Epithelial cell of proximal tubule (primary cell): Measurements from ENCODE around the gene KIAA1958. TPM values are rescaled to one million over a fixed set of nuclear protein-coding genes. Genes with fewer than 3 reads are reported as not detected.

Source experiments
- DNase-seq: peaks from one replicate; pipeline ENCODE4 v3.0.0-alpha.2; 2011; ENCODE audit warnings: low read depth
- H3K4me3 ChIP-seq: 2 replicates; pipeline ENCODE4 v1.5.1; 2011; ENCODE audit warnings: low read depth, mild to moderate bottlenecking, low read length
- total RNA-seq: library from RNA; depleted of rRNA; stranded (reverse); fragments of >200 nt; gene quantifications from 2 replicates; pipeline ENCODE4 v1.2.3, GENCODE V29; 2015
- TF ChIP-seq, protein P1 (sequence below): conservative IDR thresholded peaks from 2 replicates; pipeline ENCODE4 v1.5.1; 2012; ENCODE audit warnings: low read depth, mild to moderate bottlenecking, low read length

Gene KIAA1958, protein sequence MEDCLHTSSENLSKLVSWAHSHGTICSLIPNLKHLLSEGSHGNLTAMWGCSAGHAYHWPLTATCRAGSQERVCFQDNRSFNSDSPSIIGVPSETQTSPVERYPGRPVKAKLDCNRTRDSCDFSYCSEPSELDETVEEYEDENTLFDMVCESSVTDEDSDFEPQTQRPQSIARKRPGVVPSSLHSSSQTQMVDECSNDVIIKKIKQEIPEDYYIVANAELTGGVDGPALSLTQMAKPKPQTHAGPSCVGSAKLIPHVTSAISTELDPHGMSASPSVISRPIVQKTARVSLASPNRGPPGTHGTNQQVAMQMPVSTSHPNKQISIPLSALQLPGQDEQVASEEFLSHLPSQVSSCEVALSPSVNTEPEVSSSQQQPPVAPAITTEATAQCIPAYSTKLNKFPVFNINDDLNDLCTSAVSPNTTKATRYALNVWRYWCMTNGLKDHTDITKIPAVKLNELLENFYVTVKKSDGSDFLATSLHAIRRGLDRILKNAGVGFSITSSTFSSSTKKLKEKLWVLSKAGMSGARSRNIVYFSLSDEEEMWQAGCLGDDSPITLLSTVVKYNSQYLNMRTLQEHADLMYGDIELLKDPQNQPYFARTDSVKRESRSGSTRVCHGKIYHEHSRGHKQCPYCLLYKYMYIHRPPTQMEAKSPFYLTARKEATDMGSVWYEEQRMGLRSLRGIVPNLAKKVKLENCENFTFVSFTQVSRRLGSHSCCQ
- 3.4 and 4.3 TPM in 2 replicates for total RNA-seq

DNA sequence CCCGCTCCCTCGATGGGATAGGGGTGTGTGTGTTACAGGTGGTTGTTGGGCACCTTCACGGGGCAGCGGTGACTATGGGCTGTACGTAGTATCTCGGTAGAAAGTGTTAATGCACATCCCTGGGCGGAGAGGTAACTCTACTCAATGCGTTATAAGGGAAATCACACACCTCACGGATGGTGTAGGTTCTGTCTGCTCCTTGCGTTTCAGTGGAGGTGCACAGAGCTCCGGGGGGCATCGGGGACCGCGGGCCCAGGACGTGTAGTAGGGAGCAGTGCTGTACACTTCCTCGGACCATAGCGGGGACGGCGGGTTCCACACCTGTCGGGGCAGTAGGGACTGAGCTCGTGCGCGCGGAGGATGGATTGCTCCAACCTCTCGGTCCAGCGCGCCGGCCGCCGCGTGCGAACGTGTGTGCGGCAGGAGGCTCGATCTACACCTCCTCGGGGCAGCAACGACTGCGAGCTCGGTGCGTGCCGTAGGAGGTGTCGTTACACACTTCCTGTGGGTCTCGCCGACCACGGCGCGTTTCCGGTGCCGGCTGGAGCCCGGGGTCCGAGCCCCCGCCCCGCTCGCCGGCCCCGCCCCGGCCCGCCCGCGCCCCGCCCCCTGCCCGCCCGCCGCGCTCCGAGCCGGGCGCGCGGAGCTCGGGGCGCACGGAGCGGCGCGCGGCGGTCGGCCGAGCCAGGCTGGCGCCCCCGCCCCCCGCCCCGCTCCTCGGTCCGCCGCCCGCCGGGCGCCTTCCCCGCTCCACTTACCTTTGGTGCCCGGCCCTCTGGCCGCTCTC lies at the start of gene KIAA1958:
KIAA1958 (plus strand) TSS at position 607 of the 787 bp plus-strand sequence. CDS start 87,254 bp downstream, outside the sequence.
- H3K4me3 ChIP-seq = peak within 1 kb of the TSS; percentile 95
- TF ChIP-seq, protein P1, sequence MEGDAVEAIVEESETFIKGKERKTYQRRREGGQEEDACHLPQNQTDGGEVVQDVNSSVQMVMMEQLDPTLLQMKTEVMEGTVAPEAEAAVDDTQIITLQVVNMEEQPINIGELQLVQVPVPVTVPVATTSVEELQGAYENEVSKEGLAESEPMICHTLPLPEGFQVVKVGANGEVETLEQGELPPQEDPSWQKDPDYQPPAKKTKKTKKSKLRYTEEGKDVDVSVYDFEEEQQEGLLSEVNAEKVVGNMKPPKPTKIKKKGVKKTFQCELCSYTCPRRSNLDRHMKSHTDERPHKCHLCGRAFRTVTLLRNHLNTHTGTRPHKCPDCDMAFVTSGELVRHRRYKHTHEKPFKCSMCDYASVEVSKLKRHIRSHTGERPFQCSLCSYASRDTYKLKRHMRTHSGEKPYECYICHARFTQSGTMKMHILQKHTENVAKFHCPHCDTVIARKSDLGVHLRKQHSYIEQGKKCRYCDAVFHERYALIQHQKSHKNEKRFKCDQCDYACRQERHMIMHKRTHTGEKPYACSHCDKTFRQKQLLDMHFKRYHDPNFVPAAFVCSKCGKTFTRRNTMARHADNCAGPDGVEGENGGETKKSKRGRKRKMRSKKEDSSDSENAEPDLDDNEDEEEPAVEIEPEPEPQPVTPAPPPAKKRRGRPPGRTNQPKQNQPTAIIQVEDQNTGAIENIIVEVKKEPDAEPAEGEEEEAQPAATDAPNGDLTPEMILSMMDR = no peak
- DNase-seq = no peak

DNA sequence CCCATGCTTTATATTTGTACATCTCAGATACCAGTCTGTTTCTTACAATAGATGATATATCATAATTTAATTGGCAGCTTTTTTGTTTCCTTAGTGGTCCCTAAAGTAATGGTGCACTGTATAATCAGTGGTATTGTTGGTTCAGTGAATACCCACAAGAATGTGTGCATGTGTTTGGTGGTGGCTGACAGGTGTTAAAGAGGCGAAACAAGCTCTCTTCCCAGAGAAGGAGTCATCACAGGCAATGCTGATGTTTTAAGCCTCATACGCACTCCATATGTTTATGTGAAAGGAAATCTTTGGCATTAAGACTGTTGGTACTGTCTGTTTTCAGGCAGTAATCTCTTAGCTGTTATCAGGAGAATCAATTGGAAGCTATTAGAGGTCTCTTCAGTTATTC lies 49.2 kb upstream of the KIAA1958 start:
- H3K4me3 ChIP-seq = no peak overlapping the region
- no peak for DNase-seq
- TF ChIP-seq, protein P1 = no peak

DNA sequence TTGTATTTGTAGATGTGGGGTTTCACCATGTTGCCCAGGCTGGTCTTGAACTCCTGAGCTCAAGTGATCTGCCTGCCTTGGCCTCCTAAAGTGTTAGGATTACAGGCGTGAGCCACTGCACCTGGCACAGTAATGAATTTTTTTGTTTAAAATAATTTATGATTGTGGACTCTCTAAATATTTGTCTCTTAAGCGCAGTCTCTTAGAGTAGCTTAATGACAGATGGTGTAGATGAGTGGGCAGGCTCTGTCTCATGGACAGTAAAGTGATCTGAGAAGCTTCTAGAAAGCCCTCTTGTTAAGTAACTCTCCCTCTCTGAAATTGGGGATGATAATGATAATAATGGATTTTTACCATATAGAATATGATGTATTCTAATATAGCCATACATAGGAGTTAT lies 47.5 kb upstream of the KIAA1958 start:
- TF ChIP-seq, protein P1 = no peak
- DNase-seq = no peak
- no peak overlapping the region for H3K4me3 ChIP-seq

DNA sequence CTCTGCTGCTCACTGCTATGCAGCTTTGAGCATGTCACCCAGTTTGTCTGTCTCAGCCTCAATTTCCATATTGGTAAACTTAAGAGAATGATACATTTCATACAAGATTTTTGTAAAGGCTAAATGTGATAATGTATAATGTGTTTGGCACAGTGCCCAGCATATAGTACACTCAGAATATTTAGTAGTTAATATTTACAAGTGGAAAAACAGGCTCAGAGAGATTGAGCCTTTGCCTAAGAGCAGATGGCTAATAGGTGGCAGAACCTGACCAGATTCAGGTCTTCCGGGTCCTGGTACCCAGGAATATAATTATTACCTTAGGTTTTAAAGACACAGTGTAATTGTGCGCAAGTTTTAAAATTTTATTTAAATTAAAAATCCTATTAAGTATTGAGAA lies 46.8 kb upstream of the KIAA1958 start:
- H3K4me3 ChIP-seq = no peak overlapping the region
- DNase-seq = no peak
- TF ChIP-seq, protein P1 = no peak

DNA sequence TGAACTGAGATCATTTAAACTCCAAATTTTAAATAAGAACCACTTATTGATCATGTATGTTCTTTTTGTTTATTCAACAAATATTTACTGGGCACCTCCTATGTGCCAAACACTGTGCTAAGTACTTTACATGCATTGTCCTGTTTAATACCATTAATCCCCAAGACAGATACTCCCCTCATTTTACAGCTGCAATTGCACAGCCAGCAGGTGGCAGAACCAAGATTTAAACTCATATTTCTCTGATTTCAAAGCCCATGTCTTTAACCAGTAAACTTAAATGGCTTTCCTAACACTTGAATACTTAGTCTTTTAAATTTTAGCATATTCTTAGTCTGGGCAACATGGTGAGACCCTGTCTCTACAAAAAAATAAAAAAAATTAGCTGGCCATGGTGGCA lies 43.4 kb upstream of the KIAA1958 start:
- no peak for DNase-seq
- no peak overlapping the region for H3K4me3 ChIP-seq
- TF ChIP-seq, protein P1 = peak; percentile 65

DNA sequence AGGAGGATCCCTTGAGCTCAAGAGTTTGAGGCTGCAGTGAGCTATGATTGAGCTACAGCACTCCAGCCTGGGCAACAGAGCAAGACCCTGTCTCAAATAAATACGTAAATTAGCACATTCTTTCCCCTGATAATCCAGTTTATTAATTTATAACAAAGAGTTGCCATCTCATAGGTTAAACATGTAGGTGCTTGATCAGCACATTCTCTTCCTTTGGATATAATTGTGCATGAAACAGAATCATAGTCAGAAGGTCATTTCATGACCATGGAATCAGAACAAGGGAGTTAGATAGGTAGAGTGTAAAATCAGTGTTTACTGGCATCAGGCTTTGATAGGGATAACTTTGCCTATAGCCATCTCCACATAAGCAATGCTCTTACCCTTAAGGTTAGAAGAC lies 43.0 kb upstream of the KIAA1958 start:
- DNase-seq = no peak
- H3K4me3 ChIP-seq = no peak overlapping the region
- TF ChIP-seq, protein P1 = no peak
